ENCODE measurements around the gene SLC35E4.
"Not testable (repeated sequence)": the region's sequence is repeated elsewhere in the genome, so short reads cannot be mapped to it uniquely, and the experiment has no call there.

Gene SLC35E4

DNA sequence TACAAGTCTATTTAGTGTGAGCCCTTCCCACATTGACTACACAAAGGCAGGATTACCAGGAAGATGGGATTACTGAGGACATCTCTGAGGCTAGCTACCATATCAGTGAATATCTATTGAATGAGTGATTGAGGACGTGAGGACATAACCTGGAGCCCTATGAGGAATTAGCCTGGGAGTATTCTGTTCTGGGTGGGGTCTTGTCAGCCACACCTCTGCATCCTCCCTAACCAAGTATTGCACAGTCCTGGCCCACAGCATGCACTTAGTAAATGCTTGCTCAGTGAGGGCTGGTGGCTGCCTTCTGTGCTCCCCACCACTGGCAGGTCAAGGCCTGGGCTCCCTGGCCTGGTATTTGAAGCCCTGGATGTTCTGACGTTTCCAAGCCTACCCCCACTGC is 17.3 kb downstream of the SLC35E4 start:
- no peak for DNase-seq

GRCh38 chr22:30654361-30654760 is 18.8 kb downstream of the SLC35E4 start:
- no peak for DNase-seq

- DNase-seq = no peak
Observed at GRCh38 chr22:30655532-30655931, 20.0 kb downstream of the SLC35E4 start.

DNA sequence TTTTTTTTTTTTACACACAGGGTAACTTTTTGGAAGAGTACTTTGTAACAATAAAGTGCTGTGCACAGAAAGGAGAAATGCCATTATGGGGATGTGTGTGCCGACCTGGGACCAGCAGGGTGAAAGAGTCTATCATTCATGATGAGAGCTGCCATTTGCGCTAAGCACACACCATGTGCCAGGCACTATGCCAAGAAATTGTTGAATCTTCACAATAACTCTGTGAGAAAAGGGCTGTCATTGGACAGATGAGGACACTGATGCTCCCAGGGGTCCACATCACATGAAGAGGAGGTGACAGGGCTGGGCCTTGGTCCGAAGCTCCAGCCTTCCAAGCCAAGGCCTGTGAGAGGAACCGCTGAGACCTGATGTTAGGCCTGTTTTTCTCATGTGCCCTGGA is 26.5 kb downstream of the SLC35E4 start:
- DNase-seq = no peak

GRCh38 chr22:30664798-30665197 is 29.2 kb downstream of the SLC35E4 start:
- DNase-seq = no peak

- no peak for DNase-seq
Observed at GRCh38 chr22:30665266-30665665, 29.7 kb downstream of the SLC35E4 start.

DNA sequence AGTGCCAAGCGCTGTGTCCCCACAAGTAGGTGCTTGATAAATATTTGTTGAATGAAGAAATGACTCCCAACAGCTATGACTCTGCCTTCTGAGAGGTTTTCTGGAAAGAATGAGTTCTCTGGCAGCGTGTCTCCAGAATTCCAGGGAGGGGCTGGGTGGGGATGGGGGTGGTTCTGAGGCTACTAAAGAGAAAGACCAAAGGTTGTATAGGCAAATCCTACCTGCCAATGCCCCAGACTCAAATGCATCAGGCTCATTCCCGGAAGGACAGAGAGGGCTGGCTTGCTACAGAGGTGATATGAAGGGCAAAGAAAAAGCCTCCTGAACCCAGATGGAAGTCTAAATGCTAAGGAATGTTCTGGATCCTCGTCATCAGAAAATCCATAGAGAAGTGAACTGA is 30.2 kb downstream of the SLC35E4 start:
- no peak for DNase-seq

DNA sequence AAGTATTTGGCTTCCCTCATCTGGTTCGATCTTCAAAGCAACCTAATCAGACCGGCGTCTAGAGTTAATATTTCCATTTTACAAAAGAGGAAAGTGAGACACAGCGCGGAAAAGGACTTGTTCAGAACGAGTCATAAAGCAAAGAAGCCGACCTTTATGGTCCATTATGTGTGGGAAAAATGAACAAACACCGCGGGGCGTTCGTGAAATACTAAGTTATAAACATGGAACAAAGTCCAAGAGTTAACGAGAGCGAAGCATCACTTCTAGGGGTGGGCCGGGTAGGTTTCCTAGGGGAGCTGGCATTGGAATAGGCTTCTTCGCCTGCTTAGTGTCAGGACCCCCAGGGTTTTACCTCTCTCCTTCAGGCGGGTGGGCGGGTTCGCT is 31.5 kb downstream of the SLC35E4 start:
- no peak for DNase-seq

DNA sequence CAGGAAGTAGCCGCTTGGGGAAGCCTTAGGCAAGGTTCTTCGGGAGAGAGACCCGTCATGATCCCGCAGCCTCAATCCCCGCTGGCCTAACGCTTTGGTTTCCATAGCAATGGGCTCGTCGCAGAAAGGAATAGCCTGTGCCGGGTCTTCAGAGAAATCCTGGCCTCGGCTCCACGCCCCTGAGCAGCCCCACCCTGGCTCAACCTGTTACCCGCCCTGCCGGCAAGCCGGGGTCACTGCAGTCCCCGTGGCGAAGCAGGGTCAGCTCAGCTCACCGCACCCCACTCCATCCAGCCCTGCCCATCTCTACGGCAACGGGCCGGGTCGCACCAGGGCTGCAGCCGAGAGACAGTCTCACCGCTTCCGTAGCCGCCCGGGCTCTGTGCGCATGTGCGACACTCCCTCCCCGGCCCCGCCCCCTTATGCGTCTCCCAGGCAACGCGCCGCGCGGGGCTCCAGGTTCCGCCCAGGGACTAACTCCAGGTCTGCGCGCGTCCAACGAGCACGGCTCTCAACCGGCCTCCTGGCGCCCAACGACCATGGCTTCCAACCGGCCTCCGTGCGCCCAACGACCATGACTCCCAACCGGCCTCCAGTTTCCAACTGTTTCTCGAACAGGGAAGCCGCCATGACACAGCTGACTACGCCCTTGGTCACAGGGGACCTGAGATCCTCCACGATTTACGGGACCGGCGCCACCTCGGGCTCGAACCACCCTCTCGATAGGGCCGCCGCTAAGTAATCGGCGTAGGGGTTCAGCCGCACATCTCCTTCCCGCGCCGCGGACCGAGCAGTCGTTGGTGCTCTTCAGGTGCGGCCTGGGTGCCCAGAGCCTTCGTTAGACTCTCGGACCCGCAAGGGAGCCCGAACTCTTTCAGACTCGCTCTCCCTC is 32.2 kb downstream of the SLC35E4 start, which contains the start of gene DUSP18:
Gene DUSP18, minus strand, starts transcription at position 382 of the 892 bp plus-strand sequence. CDS start 3,872 bp downstream, outside the sequence.
- DNase-seq = peak; percentile 96

DNA sequence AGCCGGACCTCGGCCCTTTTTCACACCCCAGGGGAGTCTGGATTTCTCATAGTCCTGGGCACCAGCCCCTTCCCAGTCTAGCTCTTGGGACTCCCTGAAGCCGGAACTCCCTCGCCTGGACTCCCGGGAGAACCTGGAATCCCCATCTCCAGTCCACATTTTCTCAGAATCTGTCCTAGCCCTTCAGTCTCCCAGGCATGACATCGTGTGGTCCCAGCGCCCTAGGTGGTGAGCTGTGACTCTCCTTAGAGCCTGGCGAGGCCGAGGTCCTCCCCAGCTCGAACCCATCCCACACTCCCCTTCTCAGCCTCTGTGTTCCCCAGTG is 32.8 kb downstream of the SLC35E4 start:
- DNase-seq = no peak

DNA sequence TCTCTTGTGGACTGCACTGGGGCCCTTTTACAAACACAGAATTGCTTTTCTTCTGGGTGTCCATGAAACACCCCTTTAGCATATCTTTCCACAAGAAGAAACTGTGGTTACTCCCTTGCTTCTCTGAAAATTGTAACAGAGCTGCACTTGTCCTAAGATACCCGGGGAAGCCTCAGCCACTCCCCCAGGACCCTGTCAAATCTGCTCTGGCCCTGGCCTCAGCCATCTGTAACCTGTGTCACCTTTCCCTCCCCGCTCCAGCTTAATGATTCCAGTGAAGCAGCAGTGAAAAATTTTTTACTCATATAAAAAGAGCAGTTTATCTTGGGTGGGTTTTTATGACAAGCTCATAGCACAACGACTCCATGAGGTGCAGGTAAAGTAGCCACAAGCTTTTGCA is 35.5 kb downstream of the SLC35E4 start:
- DNase-seq = no peak

DNA sequence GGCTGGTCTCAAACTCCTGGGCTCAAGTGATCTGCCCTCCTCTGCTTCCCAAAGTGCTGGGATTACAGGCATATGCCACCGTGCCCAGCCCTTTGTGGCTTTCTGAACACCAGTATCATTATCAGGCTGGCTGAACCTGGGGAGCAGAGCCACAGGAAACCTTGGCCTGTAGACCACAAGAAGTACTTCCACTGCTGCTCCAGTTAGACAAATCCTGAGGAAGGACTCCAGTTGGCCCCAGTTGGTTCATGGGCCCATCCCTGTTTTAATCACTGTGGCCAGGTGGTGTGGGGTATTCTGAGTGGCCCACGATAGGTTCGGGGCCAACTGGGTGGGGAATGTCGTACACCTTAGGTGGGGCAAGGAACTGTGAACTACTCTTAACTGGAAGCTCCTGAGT is 37.6 kb downstream of the SLC35E4 start:
- DNase-seq = no peak

GRCh38 chr22:30674482-30674881 is 38.9 kb downstream of the SLC35E4 start:
- no peak for DNase-seq

DNA sequence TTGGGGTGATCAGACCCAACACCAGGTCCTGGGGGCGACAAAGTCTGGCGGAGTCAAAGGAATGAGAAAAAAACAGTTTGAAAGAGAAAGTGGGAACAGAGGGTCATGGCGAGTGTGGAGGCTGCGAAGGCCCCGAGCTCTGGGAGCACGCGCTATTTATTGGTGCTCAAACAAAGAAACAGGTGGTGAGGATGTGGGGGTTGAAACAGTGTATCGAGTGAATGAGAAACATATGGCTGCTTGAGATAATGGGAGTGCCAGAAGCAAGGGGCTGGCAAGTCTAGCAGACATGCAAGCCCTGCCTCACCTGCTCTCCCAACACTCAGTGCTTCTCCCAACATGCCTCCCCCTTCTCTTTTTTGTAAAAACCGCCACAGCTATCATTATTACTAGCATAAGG is 39.9 kb downstream of the SLC35E4 start:
- no peak for DNase-seq

DNA sequence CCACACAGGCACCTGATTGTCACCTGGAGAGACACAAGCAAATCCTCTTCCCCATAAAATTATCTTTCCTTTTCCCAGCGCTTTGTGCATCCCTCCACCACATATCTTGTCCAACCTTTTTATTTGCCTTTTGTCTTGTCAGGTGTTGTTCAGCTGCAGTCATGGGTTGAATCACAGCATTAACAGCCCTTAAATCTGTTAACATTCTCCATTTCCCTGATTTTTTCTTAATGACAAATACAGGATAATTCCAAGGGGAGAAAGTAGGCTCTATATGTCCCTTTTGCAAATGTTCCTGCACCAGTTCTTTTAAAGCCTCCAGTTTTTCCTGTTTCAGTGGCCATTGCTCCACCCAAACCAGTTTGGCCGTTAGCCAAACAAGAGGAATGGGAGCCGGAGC is 41.0 kb downstream of the SLC35E4 start:
- DNase-seq = not testable (repeated sequence)

GRCh38 chr22:30679895-30680690 is 44.5 kb downstream of the SLC35E4 start:
- not testable (repeated sequence) for DNase-seq

DNA sequence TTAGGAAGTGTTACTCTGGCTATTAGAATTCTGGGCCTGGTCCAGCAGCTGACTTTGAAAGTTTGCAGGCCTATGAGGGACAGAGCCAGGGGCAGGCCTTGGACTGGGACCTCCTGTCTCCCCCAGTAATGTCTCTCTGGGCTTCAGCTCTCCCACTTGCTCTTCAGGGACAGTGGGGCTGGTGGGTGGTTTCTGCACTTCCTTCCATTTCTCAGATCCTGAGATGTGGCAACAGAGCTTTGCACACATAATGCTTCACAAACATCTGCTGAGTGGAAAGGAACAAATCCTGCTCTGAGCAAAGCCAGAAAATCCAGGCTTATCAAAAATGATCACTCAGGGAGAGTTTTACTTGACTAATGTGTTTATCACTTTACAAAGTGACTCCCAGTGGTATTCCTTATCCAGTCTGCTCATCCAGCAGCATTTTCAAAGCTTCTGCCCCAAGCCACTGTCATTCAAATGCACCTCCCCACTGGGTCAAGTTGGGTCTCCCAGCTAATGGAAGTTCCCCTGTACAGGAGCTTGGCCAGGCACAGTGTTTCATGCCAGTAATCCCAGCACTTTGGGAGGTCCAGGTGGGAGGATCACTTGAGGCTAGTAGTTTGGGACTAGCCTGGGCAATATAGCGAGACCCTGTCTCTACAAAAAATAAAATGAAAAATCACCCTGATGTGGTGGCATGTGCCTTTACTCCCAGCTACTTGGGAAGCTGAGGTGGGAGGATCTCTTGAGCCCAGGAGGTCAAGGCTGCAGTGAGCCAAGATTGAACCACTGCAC is 45.6 kb downstream of the SLC35E4 start:
- no peak for DNase-seq

DNA sequence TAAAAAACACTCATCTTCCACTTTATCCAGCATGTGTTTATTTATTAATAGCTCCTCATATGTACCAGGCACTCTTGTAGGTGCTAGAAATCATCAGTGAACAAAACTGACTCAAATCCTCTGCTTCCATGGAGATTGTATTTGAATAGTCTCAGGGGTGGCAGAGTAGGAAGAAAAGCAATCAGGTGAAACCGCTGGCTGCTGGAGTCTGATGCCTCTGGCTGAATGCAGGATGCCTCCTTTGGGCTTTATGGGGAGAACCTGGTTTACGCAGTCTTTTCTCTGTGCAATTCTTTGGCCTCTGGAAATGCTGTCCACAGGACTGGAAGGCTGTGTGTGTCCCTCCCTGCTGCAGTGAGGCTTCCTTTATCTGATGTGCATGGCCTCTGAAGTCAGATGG is 46.2 kb downstream of the SLC35E4 start:
- DNase-seq = no peak

DNA sequence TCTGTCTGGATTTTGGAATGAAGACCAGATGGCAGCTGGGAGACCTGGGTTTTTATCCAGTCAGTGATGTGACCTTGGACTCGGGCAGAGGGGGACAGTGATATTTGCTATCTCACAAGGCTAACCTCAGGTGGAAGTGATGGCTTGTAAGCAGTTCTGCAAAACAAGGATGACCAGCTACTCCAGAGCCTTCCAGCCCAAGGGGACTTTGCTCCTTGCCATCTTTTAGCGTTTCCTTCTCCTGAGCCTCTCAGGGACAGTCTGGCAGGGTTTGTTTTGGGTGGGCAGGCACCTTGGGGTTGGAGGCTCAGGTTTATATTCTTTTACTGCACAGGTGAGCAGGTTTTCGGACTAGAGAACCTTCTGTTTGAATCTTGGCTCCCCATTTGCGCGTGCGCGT is 49.6 kb downstream of the SLC35E4 start:
- DNase-seq = no peak

DNA sequence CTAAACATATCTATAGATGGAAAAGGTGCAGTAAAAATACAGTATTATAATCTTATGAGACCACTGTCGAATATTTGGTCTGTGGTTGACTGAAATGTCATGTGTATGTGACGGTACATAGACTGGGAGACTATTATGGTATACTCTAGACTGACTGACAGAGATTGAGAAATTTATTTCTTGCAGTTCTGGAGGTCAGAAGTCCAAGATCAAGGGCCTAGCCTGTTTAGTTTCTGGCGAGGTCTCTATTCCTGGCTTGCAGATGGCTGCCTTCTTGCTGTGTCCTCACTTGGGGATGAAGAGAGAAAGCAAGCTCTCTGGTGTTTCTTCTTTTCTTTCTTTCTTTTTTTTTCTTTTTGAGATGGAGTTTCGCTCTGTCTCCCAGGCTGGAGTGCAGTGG is 51.8 kb downstream of the SLC35E4 start:
- no peak for DNase-seq

- no peak for DNase-seq
Observed at GRCh38 chr22:30689622-30690021, 54.0 kb downstream of the SLC35E4 start.

DNA sequence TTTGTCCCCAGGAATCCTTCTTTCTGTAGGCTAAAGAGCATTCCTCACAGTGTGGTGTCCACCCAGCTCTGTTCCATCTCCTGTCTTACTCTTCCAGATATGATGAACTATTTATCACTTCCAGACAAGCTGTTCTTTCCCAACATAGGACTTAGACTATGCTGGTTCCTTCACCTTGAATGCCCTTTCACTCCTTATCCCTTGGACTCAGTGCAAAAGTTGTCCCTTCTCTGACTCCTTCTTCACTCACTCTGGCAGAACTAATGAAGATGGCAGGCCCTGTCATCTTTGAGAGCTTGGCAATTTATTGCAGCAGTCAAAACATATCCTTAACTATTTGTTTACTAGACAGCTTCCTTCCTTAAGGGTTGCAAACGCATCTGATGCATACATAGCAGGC is 55.6 kb downstream of the SLC35E4 start:
- no peak for DNase-seq

- peak; percentile 55 for DNase-seq
Observed at GRCh38 chr22:30694171-30694639, 58.6 kb downstream of the SLC35E4 start.
